Vagina (tissue), 2 donors: Measurements from ENCODE around the gene PAEP.

Source experiments
- CTCF ChIP-seq, 3 experiments: fragments of 450-650 bp in 2 of 3; fragments of 200-600 bp in 1 of 3; sonication (generic) in 1 of 3; IDR thresholded peaks; one replicate each; pipeline ENCODE4 v1.5.1; 2017 to 2019; ENCODE audit warnings: antibody characterized with exemption in 3 of 3, mild to moderate bottlenecking in 2 of 3, moderate library complexity in 2 of 3
- POLR2A ChIP-seq, 2 donors: fragments of 450-650 bp; IDR thresholded peaks; one replicate each; pipeline ENCODE4 v1.6.1; 2017; ENCODE audit warnings: antibody characterized with exemption in 2 of 2, mild to moderate bottlenecking in 2 of 2, moderate library complexity in 2 of 2

- TF ChIP-seq CTCF (IDR thresholded peaks at IDR 0.05) (no peak), POLR2A (IDR thresholded peaks at IDR 0.05) (no peak)
Observed at GRCh38 chr9:135575995-135576631, 14.6 kb downstream of the PAEP start.
